Measurements from ENCODE around the gene RNF123. TPM values are rescaled to one million over a fixed set of nuclear protein-coding genes. Genes with fewer than 3 reads are reported as not detected.

Gene RNF123
- total RNA-seq, 1 experiment from 2014 or later: 40.6 TPM

DNA sequence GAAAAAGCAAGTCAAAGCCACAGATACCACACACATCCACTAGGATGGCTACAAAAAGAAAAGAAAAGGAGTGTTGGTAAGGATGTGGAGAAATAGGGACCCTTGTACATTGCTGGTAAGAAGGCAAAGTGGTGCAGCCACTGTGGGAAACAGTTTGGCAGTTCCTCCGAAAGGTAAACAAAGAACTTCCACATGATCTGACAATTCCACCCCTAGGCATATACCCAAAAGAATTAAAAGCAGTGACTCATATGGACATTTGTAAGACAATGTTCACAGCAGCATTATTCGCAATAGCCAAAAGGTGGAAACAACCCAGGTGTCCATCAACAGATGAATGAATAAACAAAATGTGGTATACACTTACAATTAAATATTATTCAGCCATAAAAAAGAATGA lies 56.6 kb downstream of the RNF123 start:
- H3K18ac ChIP-seq (ENCODE audit: insufficient read length, low read depth, low read length): no peak overlapping the region
- no peak overlapping the region for H3K4me3 Mint-ChIP-seq
- H3K9ac ChIP-seq (ENCODE audit: extremely low read depth, insufficient read length, low read length): no peak overlapping the region
- TF ChIP-seq, protein P1, sequence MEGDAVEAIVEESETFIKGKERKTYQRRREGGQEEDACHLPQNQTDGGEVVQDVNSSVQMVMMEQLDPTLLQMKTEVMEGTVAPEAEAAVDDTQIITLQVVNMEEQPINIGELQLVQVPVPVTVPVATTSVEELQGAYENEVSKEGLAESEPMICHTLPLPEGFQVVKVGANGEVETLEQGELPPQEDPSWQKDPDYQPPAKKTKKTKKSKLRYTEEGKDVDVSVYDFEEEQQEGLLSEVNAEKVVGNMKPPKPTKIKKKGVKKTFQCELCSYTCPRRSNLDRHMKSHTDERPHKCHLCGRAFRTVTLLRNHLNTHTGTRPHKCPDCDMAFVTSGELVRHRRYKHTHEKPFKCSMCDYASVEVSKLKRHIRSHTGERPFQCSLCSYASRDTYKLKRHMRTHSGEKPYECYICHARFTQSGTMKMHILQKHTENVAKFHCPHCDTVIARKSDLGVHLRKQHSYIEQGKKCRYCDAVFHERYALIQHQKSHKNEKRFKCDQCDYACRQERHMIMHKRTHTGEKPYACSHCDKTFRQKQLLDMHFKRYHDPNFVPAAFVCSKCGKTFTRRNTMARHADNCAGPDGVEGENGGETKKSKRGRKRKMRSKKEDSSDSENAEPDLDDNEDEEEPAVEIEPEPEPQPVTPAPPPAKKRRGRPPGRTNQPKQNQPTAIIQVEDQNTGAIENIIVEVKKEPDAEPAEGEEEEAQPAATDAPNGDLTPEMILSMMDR (conservative IDR thresholded peaks at IDR 0.05): no peak; the same call in 2 of the 3 replicates
- no peaks in the 10 kb centered on the region for H3K27me3 ChIP-seq (ENCODE audit: insufficient read depth, low read length)
- H3K4me1 Mint-ChIP-seq: peaks cover 0 to 4% of the 10 kb centered on the region in 2 experiments; a peak in 2 of 4 replicates
- no peak overlapping the region for H2BK5ac ChIP-seq (ENCODE audit: insufficient read length, low read length)
- no peak overlapping the region for H3K14ac ChIP-seq (ENCODE audit: insufficient read depth, low read length)
- H3K4ac ChIP-seq (ENCODE audit: low read depth, low read length): no peak overlapping the region; the same call in 1 of the 2 replicates
- H4K91ac ChIP-seq (ENCODE audit: insufficient read length, low read depth, low read length): no peak overlapping the region
- H3K27ac ChIP-seq (ENCODE audit: insufficient read length, low read depth, low read length): no peak overlapping the region
- H4K20me1 ChIP-seq (ENCODE audit: control insufficient read depth, insufficient read depth, insufficient read length): no peaks in the 10 kb centered on the region
- peaks cover 3 to 20% (median 8%) of the 10 kb centered on the region in 3 experiments; a peak in 5 of 7 replicates for H3K36me3 Mint-ChIP-seq (ENCODE audit: insufficient read depth in 1 of 3, low read depth in 3 of 3)
- no peak overlapping the region for H2BK12ac ChIP-seq (ENCODE audit: insufficient read length, low read depth, low read length)
- peaks cover 7% of the 10 kb centered on the region for H3K79me1 ChIP-seq (ENCODE audit: insufficient read depth, low read depth, low read length, poor library complexity, severe bottlenecking)
- WGBS (ENCODE audit: extremely low coverage, insufficient read length, low lambda C conversion rate): no CpG with 5 or more reads among the region's 2 CpGs
- no peak overlapping the region for H3K23ac ChIP-seq (ENCODE audit: insufficient read length, low read depth, low read length)
- no peak overlapping the region for H3K4me2 ChIP-seq (ENCODE audit: insufficient read depth, insufficient read length, low read length)
- H3K79me2 ChIP-seq (ENCODE audit: insufficient read depth, low read length): no peaks in the 10 kb centered on the region
- DNase-seq: no peak
- H2AK5ac ChIP-seq (ENCODE audit: insufficient read length, low read length): no peak overlapping the region
- no peaks in the 10 kb centered on the region for H3K4me1 ChIP-seq (ENCODE audit: insufficient read depth, low read length)
- H3T11ph ChIP-seq (ENCODE audit: low read length): no peak overlapping the region
- no peak overlapping the region for H4K5ac ChIP-seq (ENCODE audit: insufficient read length, low read depth, low read length)
- H3K23me2 ChIP-seq (ENCODE audit: insufficient read length, low read depth, low read length, poor library complexity, severe bottlenecking): no peaks in the 10 kb centered on the region
- H2BK20ac ChIP-seq (ENCODE audit: low read depth, low read length, poor library complexity, severe bottlenecking): no peak overlapping the region
- no peaks in the 10 kb centered on the region for H3K27me3 Mint-ChIP-seq (ENCODE audit: low read depth)
- H2BK15ac ChIP-seq (ENCODE audit: low read depth, low read length): no peak overlapping the region
- H4K8ac ChIP-seq (replicated peaks; ENCODE audit: insufficient read length, low read depth, low read length): no peak overlapping the region
- H3K9me3 Mint-ChIP-seq: no peaks in the 10 kb centered on the region
- H2AFZ ChIP-seq (ENCODE audit: low read length): no peak overlapping the region
- H3K9me3 ChIP-seq (ENCODE audit: control insufficient read depth, low read depth, low read length): no peaks in the 10 kb centered on the region
- 0 out of 7 replicates have a peak overlapping the region, but pooled peaks of 1 of the 3 experiments have one; percentile 27 for H3K27ac Mint-ChIP-seq
- no peak overlapping the region for H2BK120ac ChIP-seq (ENCODE audit: low read depth, low read length, poor library complexity, severe bottlenecking)
- no peak overlapping the region for H3K56ac ChIP-seq (ENCODE audit: insufficient read length, low read depth, low read length)

Data from H9 (cell line).